A673 (cell line): ENCODE measurements around the gene DLG2.

ENCODE experiments used
- EZH2 ChIP-seq: fragments of 200-600 bp; sonication (generic); IDR thresholded peaks from 2 replicates; pipeline ENCODE4 v1.6.1; 2017; ENCODE audit warnings: borderline replicate concordance, low read depth, mild to moderate bottlenecking, mixed read lengths, antibody characterized with exemption, low read length; ENCODE audit not compliant: poor library complexity, severe bottlenecking
- TF ChIP-seq, protein P1 (sequence below): fragments of 300-800, 200-600 bp; sonication (generic); conservative IDR thresholded peaks from 2 replicates; pipeline ENCODE4 v1.5.1; 2017; ENCODE audit warnings: low read depth, mild to moderate bottlenecking, antibody characterized with exemption, low read length, moderate library complexity, mixed read lengths

- TF ChIP-seq, protein P1, sequence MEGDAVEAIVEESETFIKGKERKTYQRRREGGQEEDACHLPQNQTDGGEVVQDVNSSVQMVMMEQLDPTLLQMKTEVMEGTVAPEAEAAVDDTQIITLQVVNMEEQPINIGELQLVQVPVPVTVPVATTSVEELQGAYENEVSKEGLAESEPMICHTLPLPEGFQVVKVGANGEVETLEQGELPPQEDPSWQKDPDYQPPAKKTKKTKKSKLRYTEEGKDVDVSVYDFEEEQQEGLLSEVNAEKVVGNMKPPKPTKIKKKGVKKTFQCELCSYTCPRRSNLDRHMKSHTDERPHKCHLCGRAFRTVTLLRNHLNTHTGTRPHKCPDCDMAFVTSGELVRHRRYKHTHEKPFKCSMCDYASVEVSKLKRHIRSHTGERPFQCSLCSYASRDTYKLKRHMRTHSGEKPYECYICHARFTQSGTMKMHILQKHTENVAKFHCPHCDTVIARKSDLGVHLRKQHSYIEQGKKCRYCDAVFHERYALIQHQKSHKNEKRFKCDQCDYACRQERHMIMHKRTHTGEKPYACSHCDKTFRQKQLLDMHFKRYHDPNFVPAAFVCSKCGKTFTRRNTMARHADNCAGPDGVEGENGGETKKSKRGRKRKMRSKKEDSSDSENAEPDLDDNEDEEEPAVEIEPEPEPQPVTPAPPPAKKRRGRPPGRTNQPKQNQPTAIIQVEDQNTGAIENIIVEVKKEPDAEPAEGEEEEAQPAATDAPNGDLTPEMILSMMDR, result no peak
- TF ChIP-seq EZH2, result no peak
These were observed 1108.4 kb downstream of the DLG2 start for GRCh38 chr11:84518631-84519183.
